ENCODE data around the gene ARL2BP.

GRCh38 chr16:57208926-57209325 lies 36.1 kb upstream of the ARL2BP start:
- TF ChIP-seq CREB1 (IDR thresholded peaks at IDR 0.05; ENCODE audit: low read depth) (no peak), RAD21 (IDR thresholded peaks at IDR 0.05; ENCODE audit: insufficient read depth, low read depth, low read length) (no peak), NRF1 (conservative IDR thresholded peaks at IDR 0.05; ENCODE audit: low read depth, low read length) (no peak), BRCA1 (IDR thresholded peaks at IDR 0.05; ENCODE audit: low read depth, low read length) (no peak), CTCF (IDR thresholded peaks at IDR 0.05 in 2 of 3, conservative IDR thresholded peaks at IDR 0.05 in 1 of 3; ENCODE audit: control insufficient read depth in 2 of 3, extremely low read depth in 1 of 3, insufficient read depth in 1 of 3, low read depth in 3 of 3, low read length in 3 of 3) (no peak), NR2C2 (IDR thresholded peaks at IDR 0.05; ENCODE audit: borderline replicate concordance, control insufficient read depth, insufficient read length, low read depth) (no peak), RCOR1 (conservative IDR thresholded peaks at IDR 0.05; ENCODE audit: low read depth, low read length) (no peak), HDAC2 (IDR thresholded peaks at IDR 0.05) (no peak), POLR2AphosphoS5 (IDR thresholded peaks at IDR 0.05; ENCODE audit: low read length) (no peak), CEBPB (IDR thresholded peaks at IDR 0.05; ENCODE audit: borderline replicate concordance in 1 of 2, low read depth in 2 of 2, low read length in 2 of 2) (no peak), EP300 (IDR thresholded peaks at IDR 0.05; ENCODE audit: borderline replicate concordance in 1 of 2, control insufficient read depth in 1 of 2, low read depth in 2 of 2, low read length in 2 of 2) (no peak)
- TF ChIP-seq, protein P1, sequence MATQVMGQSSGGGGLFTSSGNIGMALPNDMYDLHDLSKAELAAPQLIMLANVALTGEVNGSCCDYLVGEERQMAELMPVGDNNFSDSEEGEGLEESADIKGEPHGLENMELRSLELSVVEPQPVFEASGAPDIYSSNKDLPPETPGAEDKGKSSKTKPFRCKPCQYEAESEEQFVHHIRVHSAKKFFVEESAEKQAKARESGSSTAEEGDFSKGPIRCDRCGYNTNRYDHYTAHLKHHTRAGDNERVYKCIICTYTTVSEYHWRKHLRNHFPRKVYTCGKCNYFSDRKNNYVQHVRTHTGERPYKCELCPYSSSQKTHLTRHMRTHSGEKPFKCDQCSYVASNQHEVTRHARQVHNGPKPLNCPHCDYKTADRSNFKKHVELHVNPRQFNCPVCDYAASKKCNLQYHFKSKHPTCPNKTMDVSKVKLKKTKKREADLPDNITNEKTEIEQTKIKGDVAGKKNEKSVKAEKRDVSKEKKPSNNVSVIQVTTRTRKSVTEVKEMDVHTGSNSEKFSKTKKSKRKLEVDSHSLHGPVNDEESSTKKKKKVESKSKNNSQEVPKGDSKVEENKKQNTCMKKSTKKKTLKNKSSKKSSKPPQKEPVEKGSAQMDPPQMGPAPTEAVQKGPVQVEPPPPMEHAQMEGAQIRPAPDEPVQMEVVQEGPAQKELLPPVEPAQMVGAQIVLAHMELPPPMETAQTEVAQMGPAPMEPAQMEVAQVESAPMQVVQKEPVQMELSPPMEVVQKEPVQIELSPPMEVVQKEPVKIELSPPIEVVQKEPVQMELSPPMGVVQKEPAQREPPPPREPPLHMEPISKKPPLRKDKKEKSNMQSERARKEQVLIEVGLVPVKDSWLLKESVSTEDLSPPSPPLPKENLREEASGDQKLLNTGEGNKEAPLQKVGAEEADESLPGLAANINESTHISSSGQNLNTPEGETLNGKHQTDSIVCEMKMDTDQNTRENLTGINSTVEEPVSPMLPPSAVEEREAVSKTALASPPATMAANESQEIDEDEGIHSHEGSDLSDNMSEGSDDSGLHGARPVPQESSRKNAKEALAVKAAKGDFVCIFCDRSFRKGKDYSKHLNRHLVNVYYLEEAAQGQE (IDR thresholded peaks at IDR 0.05; ENCODE audit: low read depth, low read length): no peak
- TF ChIP-seq, protein P2, sequence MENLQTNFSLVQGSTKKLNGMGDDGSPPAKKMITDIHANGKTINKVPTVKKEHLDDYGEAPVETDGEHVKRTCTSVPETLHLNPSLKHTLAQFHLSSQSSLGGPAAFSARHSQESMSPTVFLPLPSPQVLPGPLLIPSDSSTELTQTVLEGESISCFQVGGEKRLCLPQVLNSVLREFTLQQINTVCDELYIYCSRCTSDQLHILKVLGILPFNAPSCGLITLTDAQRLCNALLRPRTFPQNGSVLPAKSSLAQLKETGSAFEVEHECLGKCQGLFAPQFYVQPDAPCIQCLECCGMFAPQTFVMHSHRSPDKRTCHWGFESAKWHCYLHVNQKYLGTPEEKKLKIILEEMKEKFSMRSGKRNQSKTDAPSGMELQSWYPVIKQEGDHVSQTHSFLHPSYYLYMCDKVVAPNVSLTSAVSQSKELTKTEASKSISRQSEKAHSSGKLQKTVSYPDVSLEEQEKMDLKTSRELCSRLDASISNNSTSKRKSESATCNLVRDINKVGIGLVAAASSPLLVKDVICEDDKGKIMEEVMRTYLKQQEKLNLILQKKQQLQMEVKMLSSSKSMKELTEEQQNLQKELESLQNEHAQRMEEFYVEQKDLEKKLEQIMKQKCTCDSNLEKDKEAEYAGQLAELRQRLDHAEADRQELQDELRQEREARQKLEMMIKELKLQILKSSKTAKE (IDR thresholded peaks at IDR 0.05; ENCODE audit: low read depth, poor library complexity, severe bottlenecking): no peak
- TF ChIP-seq, protein P3, sequence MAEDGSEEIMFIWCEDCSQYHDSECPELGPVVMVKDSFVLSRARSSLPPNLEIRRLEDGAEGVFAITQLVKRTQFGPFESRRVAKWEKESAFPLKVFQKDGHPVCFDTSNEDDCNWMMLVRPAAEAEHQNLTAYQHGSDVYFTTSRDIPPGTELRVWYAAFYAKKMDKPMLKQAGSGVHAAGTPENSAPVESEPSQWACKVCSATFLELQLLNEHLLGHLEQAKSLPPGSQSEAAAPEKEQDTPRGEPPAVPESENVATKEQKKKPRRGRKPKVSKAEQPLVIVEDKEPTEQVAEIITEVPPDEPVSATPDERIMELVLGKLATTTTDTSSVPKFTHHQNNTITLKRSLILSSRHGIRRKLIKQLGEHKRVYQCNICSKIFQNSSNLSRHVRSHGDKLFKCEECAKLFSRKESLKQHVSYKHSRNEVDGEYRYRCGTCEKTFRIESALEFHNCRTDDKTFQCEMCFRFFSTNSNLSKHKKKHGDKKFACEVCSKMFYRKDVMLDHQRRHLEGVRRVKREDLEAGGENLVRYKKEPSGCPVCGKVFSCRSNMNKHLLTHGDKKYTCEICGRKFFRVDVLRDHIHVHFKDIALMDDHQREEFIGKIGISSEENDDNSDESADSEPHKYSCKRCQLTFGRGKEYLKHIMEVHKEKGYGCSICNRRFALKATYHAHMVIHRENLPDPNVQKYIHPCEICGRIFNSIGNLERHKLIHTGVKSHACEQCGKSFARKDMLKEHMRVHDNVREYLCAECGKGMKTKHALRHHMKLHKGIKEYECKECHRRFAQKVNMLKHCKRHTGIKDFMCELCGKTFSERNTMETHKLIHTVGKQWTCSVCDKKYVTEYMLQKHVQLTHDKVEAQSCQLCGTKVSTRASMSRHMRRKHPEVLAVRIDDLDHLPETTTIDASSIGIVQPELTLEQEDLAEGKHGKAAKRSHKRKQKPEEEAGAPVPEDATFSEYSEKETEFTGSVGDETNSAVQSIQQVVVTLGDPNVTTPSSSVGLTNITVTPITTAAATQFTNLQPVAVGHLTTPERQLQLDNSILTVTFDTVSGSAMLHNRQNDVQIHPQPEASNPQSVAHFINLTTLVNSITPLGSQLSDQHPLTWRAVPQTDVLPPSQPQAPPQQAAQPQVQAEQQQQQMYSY (CRISPR knock-in tag; IDR thresholded peaks at IDR 0.05): no peak
